ENCODE data around the gene BTBD17.

The BTBD17 gene

DNA sequence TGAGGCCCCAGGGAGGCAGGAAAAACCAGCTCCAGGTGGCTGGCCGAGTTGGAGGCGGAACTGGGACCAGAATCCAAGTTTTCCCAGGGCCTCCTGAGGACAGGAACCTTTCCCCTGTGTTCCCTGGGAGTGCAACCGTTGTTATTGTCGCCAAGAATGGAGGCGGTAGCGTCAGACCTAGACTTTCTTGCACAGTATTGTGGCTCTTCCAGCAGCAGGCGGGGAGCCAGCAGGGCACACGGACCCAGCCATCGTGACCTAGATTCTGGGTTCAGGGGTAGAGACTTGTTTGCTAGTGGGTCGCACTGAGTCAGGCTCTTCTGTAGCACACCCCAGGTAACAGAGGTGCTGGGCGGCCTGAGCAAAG, 36.3 kb downstream of the BTBD17 start:
- TF ChIP-seq POLR2AphosphoS5 (IDR thresholded peaks at IDR 0.05; ENCODE audit: low read depth, low read length) (no peak), TAF1 (IDR thresholded peaks at IDR 0.05; ENCODE audit: borderline replicate concordance, insufficient read depth, low read length) (no peak), FOXP2 (optimal IDR thresholded peaks at IDR 0.05; ENCODE audit: borderline replicate concordance, extremely low read depth, extremely low read length, insufficient read depth) (no peak), SIN3A (IDR thresholded peaks at IDR 0.05; ENCODE audit: borderline replicate concordance, insufficient read depth, low read length) (no peak)
- TF ChIP-seq, protein P1, sequence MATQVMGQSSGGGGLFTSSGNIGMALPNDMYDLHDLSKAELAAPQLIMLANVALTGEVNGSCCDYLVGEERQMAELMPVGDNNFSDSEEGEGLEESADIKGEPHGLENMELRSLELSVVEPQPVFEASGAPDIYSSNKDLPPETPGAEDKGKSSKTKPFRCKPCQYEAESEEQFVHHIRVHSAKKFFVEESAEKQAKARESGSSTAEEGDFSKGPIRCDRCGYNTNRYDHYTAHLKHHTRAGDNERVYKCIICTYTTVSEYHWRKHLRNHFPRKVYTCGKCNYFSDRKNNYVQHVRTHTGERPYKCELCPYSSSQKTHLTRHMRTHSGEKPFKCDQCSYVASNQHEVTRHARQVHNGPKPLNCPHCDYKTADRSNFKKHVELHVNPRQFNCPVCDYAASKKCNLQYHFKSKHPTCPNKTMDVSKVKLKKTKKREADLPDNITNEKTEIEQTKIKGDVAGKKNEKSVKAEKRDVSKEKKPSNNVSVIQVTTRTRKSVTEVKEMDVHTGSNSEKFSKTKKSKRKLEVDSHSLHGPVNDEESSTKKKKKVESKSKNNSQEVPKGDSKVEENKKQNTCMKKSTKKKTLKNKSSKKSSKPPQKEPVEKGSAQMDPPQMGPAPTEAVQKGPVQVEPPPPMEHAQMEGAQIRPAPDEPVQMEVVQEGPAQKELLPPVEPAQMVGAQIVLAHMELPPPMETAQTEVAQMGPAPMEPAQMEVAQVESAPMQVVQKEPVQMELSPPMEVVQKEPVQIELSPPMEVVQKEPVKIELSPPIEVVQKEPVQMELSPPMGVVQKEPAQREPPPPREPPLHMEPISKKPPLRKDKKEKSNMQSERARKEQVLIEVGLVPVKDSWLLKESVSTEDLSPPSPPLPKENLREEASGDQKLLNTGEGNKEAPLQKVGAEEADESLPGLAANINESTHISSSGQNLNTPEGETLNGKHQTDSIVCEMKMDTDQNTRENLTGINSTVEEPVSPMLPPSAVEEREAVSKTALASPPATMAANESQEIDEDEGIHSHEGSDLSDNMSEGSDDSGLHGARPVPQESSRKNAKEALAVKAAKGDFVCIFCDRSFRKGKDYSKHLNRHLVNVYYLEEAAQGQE (IDR thresholded peaks at IDR 0.05; ENCODE audit: insufficient read depth in 1 of 2, low read depth in 2 of 2, low read length in 2 of 2) = no peak

DNA sequence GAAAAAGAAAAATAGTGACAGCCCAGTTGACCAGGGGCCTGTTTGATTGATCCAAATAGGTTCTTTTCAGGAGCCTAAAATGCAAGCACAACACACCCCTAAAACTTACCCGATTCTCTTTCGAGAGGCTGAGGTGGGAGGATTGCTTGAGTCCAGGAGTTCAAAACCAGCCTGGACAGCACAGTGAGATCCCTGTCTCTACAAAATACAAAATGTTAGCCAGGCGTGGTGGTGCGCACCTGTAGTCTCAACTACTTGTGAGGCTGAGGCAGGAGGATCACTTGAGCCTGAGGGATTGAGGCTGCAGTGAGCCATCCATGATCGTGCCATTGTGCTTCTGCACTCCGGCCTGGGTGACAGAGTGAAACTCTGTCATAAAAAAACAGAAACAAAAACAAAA, 37.1 kb downstream of the BTBD17 start:
- TF ChIP-seq POLR2AphosphoS5 (IDR thresholded peaks at IDR 0.05; ENCODE audit: low read depth, low read length) (no peak), SIN3A (IDR thresholded peaks at IDR 0.05; ENCODE audit: borderline replicate concordance, insufficient read depth, low read length) (no peak), TAF1 (IDR thresholded peaks at IDR 0.05; ENCODE audit: borderline replicate concordance, insufficient read depth, low read length) (no peak), FOXP2 (optimal IDR thresholded peaks at IDR 0.05; ENCODE audit: borderline replicate concordance, extremely low read depth, extremely low read length, insufficient read depth) (no peak)
- TF ChIP-seq, protein P1 (IDR thresholded peaks at IDR 0.05; ENCODE audit: insufficient read depth in 1 of 2, low read depth in 2 of 2, low read length in 2 of 2) = no peak

GRCh38 chr17:74318391-74318790, 43.3 kb downstream of the BTBD17 start:
- TF ChIP-seq POLR2AphosphoS5 (IDR thresholded peaks at IDR 0.05; ENCODE audit: low read depth, low read length) (no peak), SIN3A (IDR thresholded peaks at IDR 0.05; ENCODE audit: borderline replicate concordance, insufficient read depth, low read length) (no peak), FOXP2 (optimal IDR thresholded peaks at IDR 0.05; ENCODE audit: borderline replicate concordance, extremely low read depth, extremely low read length, insufficient read depth) (no peak), TAF1 (IDR thresholded peaks at IDR 0.05; ENCODE audit: borderline replicate concordance, insufficient read depth, low read length) (no peak)
- TF ChIP-seq, protein P1 (IDR thresholded peaks at IDR 0.05; ENCODE audit: insufficient read depth in 1 of 2, low read depth in 2 of 2, low read length in 2 of 2) = no peak

DNA sequence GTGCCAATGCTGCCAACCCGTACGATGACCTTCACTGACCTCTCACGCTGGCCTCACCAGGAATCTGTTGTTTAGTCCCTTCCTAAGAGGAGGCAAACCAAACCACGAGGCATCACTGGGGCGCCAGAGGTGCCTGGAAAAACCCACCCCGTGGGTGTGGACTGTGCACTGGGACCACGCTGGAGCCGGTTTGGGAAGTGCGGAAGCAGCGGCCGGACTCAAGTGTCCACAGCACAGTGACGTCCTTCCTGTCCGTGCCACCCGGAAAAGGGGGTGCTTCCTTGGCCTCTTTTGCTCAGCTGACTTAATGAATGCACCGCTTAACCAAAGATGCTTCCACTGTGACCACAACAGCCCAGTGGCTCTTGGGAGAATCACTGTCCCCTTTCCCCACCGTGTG, 44.6 kb downstream of the BTBD17 start:
- TF ChIP-seq POLR2AphosphoS5 (IDR thresholded peaks at IDR 0.05; ENCODE audit: low read depth, low read length) = no peak
- no peak for TF ChIP-seq SIN3A (IDR thresholded peaks at IDR 0.05; ENCODE audit: borderline replicate concordance, insufficient read depth, low read length)
- TF ChIP-seq TAF1 (IDR thresholded peaks at IDR 0.05; ENCODE audit: borderline replicate concordance, insufficient read depth, low read length) = no peak
- no peak for TF ChIP-seq FOXP2 (optimal IDR thresholded peaks at IDR 0.05; ENCODE audit: borderline replicate concordance, extremely low read depth, extremely low read length, insufficient read depth)
- TF ChIP-seq, protein P1 (IDR thresholded peaks at IDR 0.05; ENCODE audit: insufficient read depth in 1 of 2, low read depth in 2 of 2, low read length in 2 of 2) = no peak

DNA sequence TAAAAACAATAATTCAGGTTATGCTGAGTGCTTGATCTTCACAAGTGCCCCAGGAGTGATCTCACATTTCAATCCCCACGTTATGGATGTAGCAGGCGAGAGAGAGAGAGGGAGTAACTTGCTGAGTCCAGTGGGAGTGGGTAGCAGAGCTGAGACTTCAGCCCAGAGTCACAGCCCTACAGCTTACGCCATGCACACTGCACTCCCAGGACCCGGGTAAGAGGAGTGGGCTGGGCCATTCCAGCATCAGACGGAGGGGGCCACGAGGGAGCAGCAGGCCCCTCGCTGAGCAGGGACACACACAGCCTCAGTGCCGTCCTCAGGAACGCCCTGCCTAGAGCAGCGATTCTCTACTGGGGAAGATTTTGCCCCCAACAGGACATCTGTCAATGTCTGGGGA, 45.4 kb downstream of the BTBD17 start:
- no peak for TF ChIP-seq SIN3A (IDR thresholded peaks at IDR 0.05; ENCODE audit: borderline replicate concordance, insufficient read depth, low read length)
- no peak for TF ChIP-seq TAF1 (IDR thresholded peaks at IDR 0.05; ENCODE audit: borderline replicate concordance, insufficient read depth, low read length)
- no peak for TF ChIP-seq FOXP2 (optimal IDR thresholded peaks at IDR 0.05; ENCODE audit: borderline replicate concordance, extremely low read depth, extremely low read length, insufficient read depth)
- TF ChIP-seq, protein P1 (IDR thresholded peaks at IDR 0.05; ENCODE audit: insufficient read depth in 1 of 2, low read depth in 2 of 2, low read length in 2 of 2) = no peak
- no peak for TF ChIP-seq POLR2AphosphoS5 (IDR thresholded peaks at IDR 0.05; ENCODE audit: low read depth, low read length)
